ENCODE results near the gene RAPGEF3.

- no peak for TF ChIP-seq CTCF (IDR thresholded peaks at IDR 0.05; ENCODE audit: low read depth, low read length, missing input control)
- TF ChIP-seq EGR1 (IDR thresholded peaks at IDR 0.05; ENCODE audit: low read depth in 2 of 2), result no peak
- no peak for TF ChIP-seq FOXA1 (IDR thresholded peaks at IDR 0.05)
- no peak for TF ChIP-seq YY1 (IDR thresholded peaks at IDR 0.05)
- TF ChIP-seq TAF1 (conservative IDR thresholded peaks at IDR 0.05), result no peak
- no peak for TF ChIP-seq JUND (IDR thresholded peaks at IDR 0.05)
Observed at GRCh38 chr12:47795121-47795813, 36.6 kb upstream of the RAPGEF3 start.
